ENCODE measurements around the gene UBE2L3. TPM values are rescaled to one million over a fixed set of nuclear protein-coding genes. Genes with fewer than 3 reads are reported as not detected.
"Not testable (repeated sequence)": the region's sequence is repeated elsewhere in the genome, so short reads cannot be mapped to it uniquely, and the experiment has no call there.

Gene UBE2L3
- total and polyA plus RNA-seq, 7 donors, result 36.1 to 87.2 (median 50.7) TPM

GRCh38 chr22:21605887-21606564 lies 38.5 kb downstream of the UBE2L3 start:
- Histone ChIP-seq H3K4me3 (no peak overlapping the region), H3K27me3 (no peaks in the 10 kb centered on the region), H3K36me3 (peaks cover 0 to 7% (median 3%) of the 10 kb centered on the region in 4 donors), H3K9me3 (no peaks in the 10 kb centered on the region), H3K4me1 (peaks cover 0 to 6% (median 5%) of the 10 kb centered on the region in 4 donors), H3K27ac (no peak overlapping the region)
- intact Hi-C loops (cut with DNase I), result no loop called here
- DNase-seq, result no peak
- 97% methylated on average over 7 of the region's 7 CpGs for WGBS, 2 donors
- TF ChIP-seq CTCF (IDR thresholded peaks at IDR 0.05) (no peak), POLR2A (IDR thresholded peaks at IDR 0.05) (no peak), EP300 (IDR thresholded peaks at IDR 0.05) (no peak), POLR2AphosphoS5 (IDR thresholded peaks at IDR 0.05) (no peak)

GRCh38 chr22:21606775-21607174 lies 39.3 kb downstream of the UBE2L3 start:
- no peaks in the 10 kb centered on the region for H3K9me3 ChIP-seq
- no peak overlapping the region for H3K4me3 ChIP-seq
- intact Hi-C loops (cut with DNase I), result no loop called here
- WGBS, 2 donors, result 97% methylated on average over 8 of the region's 8 CpGs
- TF ChIP-seq CTCF (IDR thresholded peaks at IDR 0.05) (no peak), POLR2AphosphoS5 (IDR thresholded peaks at IDR 0.05) (no peak), POLR2A (IDR thresholded peaks at IDR 0.05) (no peak), EP300 (IDR thresholded peaks at IDR 0.05) (no peak)
- H3K27ac ChIP-seq, result no peak overlapping the region
- no peaks in the 10 kb centered on the region for H3K27me3 ChIP-seq
- DNase-seq, result no peak
- H3K36me3 ChIP-seq, result peaks cover 0 to 14% (median 10%) of the 10 kb centered on the region in 4 donors
- peaks cover 0 to 6% (median 5%) of the 10 kb centered on the region in 4 donors for H3K4me1 ChIP-seq

GRCh38 chr22:21609556-21610157 lies 42.1 kb downstream of the UBE2L3 start:
- WGBS, 2 donors, result 97 to 98% methylated on average over 11 of the region's 11 CpGs

GRCh38 chr22:21611210-21611977 lies 43.9 kb downstream of the UBE2L3 start:
- DNase-seq, result no peak
- 86 to 88% methylated on average over 4 of the region's 4 CpGs for WGBS, 2 donors
- Histone ChIP-seq H3K27me3 (no peaks in the 10 kb centered on the region), H3K36me3 (peaks cover 0 to 42% (median 17%) of the 10 kb centered on the region in 4 donors), H3K9me3 (no peaks in the 10 kb centered on the region), H3K4me3 (no peak overlapping the region), H3K27ac (no peak overlapping the region), H3K4me1 (peaks cover 0 to 6% (median 5%) of the 10 kb centered on the region in 4 donors)
- intact Hi-C loops (cut with DNase I), result no loop called here
- no peak for TF ChIP-seq EP300 (IDR thresholded peaks at IDR 0.05)
- no peak for TF ChIP-seq POLR2A (IDR thresholded peaks at IDR 0.05)
- TF ChIP-seq CTCF (IDR thresholded peaks at IDR 0.05), result no peak
- TF ChIP-seq POLR2AphosphoS5 (IDR thresholded peaks at IDR 0.05), result no peak

More at GRCh38 chr22:21609556-21610157, 42.1 kb downstream of the UBE2L3 start:
- H3K4me3 ChIP-seq; intact Hi-C loops (cut with DNase I); H3K9me3 ChIP-seq; H3K27ac ChIP-seq; H3K4me1 ChIP-seq; H3K27me3 ChIP-seq; DNase-seq: not testable (repeated sequence)
- H3K36me3 ChIP-seq, result peaks cover 0 to 37% (median 15%) of the 10 kb centered on the region in 4 donors

- Histone ChIP-seq H3K4me1 (peaks cover 0 to 2% (median 0%) of the 10 kb centered on the region in 4 donors), H3K9me3 (no peaks in the 10 kb centered on the region), H3K27me3 (no peaks in the 10 kb centered on the region), H3K4me3 (no peak overlapping the region), H3K36me3 (peaks cover 0 to 42% (median 17%) of the 10 kb centered on the region in 4 donors), H3K27ac (no peak overlapping the region)
- intact Hi-C loops (cut with DNase I), result no loop called here
- 72 to 91% methylated on average over 7 of the region's 7 CpGs for WGBS, 2 donors
- TF ChIP-seq POLR2A (IDR thresholded peaks at IDR 0.05) (no peak), CTCF (IDR thresholded peaks at IDR 0.05) (no peak), EP300 (IDR thresholded peaks at IDR 0.05) (no peak), POLR2AphosphoS5 (IDR thresholded peaks at IDR 0.05) (no peak)
- DNase-seq, result no peak
Observed at GRCh38 chr22:21612858-21613257, 45.3 kb downstream of the UBE2L3 start.

Data from sigmoid colon (tissue), 7 donors.